ENCODE measurements around the gene MRPL49.

- no peak for TF ChIP-seq CTCF (tag by site-specific recombination; IDR thresholded peaks at IDR 0.05)
- no peak for TF ChIP-seq BCL11B (tag by site-specific recombination; IDR thresholded peaks at IDR 0.05; ENCODE audit: low read depth)
- TF ChIP-seq ZNF792 (tag by site-specific recombination; IDR thresholded peaks at IDR 0.05), result no peak
- TF ChIP-seq ZNF76 (tag by site-specific recombination; IDR thresholded peaks at IDR 0.05; ENCODE audit: borderline replicate concordance, low read depth), result no peak
- no peak for TF ChIP-seq RBAK (tag by site-specific recombination; IDR thresholded peaks at IDR 0.05)
- TF ChIP-seq ZNF138 (tag by site-specific recombination; IDR thresholded peaks at IDR 0.05; ENCODE audit: borderline replicate concordance), result no peak
- TF ChIP-seq, protein P1, sequence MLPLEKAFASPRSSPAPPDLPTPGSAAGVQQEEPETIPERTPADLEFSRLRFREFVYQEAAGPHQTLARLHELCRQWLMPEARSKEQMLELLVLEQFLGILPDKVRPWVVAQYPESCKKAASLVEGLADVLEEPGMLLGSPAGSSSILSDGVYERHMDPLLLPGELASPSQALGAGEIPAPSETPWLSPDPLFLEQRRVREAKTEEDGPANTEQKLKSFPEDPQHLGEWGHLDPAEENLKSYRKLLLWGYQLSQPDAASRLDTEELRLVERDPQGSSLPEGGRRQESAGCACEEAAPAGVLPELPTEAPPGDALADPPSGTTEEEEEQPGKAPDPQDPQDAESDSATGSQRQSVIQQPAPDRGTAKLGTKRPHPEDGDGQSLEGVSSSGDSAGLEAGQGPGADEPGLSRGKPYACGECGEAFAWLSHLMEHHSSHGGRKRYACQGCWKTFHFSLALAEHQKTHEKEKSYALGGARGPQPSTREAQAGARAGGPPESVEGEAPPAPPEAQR (tag by site-specific recombination; IDR thresholded peaks at IDR 0.05), result no peak
- no peak for TF ChIP-seq ZNF513 (tag by site-specific recombination; IDR thresholded peaks at IDR 0.05)
- TF ChIP-seq KLF1 (tag by site-specific recombination; IDR thresholded peaks at IDR 0.05), result no peak
- TF ChIP-seq ZNF670 (tag by site-specific recombination; IDR thresholded peaks at IDR 0.05; ENCODE audit: low read depth), result no peak
- TF ChIP-seq, protein P2, sequence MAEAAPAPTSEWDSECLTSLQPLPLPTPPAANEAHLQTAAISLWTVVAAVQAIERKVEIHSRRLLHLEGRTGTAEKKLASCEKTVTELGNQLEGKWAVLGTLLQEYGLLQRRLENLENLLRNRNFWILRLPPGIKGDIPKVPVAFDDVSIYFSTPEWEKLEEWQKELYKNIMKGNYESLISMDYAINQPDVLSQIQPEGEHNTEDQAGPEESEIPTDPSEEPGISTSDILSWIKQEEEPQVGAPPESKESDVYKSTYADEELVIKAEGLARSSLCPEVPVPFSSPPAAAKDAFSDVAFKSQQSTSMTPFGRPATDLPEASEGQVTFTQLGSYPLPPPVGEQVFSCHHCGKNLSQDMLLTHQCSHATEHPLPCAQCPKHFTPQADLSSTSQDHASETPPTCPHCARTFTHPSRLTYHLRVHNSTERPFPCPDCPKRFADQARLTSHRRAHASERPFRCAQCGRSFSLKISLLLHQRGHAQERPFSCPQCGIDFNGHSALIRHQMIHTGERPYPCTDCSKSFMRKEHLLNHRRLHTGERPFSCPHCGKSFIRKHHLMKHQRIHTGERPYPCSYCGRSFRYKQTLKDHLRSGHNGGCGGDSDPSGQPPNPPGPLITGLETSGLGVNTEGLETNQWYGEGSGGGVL (tag by site-specific recombination; IDR thresholded peaks at IDR 0.05), result no peak
- no peak for TF ChIP-seq ZFP37 (tag by site-specific recombination; IDR thresholded peaks at IDR 0.05)
- no peak for TF ChIP-seq IKZF3 (tag by site-specific recombination; IDR thresholded peaks at IDR 0.05)
- TF ChIP-seq ZNF561 (tag by site-specific recombination; IDR thresholded peaks at IDR 0.05; ENCODE audit: borderline replicate concordance), result no peak
These were observed 14.5 kb downstream of the MRPL49 start for GRCh38 chr11:65136515-65137096.

All from HEK293 (cell line).